ENCODE measurements around the gene TSPAN6.

Gene TSPAN6

GRCh38 chrX:100636321-100636991, at the start of gene TSPAN6:
TSPAN6 (minus strand) TSS chrX:100636806; CDS start chrX:100636694, 112 bp downstream.
- DNase-seq (ENCODE audit: low read depth), result no peak
- no peak within 1 kb of the TSS for H3K4me3 ChIP-seq (ENCODE audit: low read depth, low read length)
- peak; percentile 26 for TF ChIP-seq CTCF (IDR thresholded peaks at IDR 0.05; ENCODE audit: low read depth, low read length, missing control alignments)

- no peak overlapping the region for H3K4me3 ChIP-seq (ENCODE audit: low read depth, low read length)
- DNase-seq (ENCODE audit: low read depth), result no peak
- no peak for TF ChIP-seq CTCF (IDR thresholded peaks at IDR 0.05; ENCODE audit: low read depth, low read length, missing control alignments)
Observed at GRCh38 chrX:100685997-100686305, 49.3 kb upstream of the TSPAN6 start.

DNA sequence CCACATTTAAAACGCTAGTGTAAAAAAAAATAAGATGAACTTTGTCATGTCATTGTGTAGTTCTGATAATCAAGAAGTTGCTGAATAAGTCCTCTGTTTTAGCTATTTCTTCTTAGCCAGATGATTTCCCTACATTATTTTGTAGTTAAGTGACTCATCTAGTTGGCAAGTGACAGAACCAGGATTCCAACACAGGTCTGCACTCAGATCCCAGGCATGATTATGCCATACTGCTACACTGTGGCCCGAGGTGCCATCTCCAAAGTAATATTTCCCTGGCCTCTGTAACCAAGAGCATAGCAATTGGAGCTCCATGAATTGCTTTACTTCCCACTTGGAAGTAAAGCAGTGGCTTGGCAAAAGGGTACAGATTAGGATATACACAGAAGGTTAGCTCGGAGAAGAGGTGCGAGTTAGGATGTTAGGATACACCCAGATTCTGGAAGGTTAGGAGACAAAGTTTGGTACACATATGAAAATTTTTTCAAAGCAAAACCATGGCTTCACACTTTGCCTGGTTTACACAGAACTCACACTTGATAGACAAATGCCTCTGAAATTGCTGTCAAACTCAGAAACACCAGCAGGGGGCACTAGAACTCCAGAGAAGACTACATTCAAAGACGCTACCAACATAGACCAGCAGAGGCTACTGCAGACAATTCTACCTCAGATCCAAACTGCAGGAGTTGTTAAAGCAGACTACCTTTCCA, 48.8 kb upstream of the TSPAN6 start:
- DNase-seq (ENCODE audit: low read depth), result peak; percentile 57
- TF ChIP-seq CTCF (IDR thresholded peaks at IDR 0.05; ENCODE audit: low read depth, low read length, missing control alignments), result peak; percentile 73
- no peak overlapping the region for H3K4me3 ChIP-seq (ENCODE audit: low read depth, low read length)

GRCh38 chrX:100682939-100683338, 46.3 kb upstream of the TSPAN6 start:
- no peak overlapping the region for H3K4me3 ChIP-seq (ENCODE audit: low read depth, low read length)
- TF ChIP-seq CTCF (IDR thresholded peaks at IDR 0.05; ENCODE audit: low read depth, low read length, missing control alignments), result no peak
- no peak for DNase-seq (ENCODE audit: low read depth)

DNA sequence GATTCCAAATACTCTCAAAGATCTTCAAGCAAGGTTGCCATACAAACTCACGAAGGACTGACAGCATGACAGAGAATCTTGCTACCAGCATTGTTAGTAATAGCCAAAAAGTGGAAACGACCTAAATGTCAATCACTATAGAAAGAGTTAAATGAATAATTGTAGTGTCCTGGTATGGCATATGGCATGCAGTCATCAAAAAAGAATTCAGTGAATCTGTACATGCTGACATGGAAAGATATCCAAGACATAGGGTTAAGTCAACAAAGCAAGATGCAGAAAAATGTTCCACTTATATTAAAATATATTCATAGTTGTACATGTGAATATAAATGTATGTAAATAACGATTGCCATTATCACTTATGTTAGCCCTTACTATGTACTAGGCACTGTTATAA, 45.0 kb upstream of the TSPAN6 start:
- no peak for DNase-seq (ENCODE audit: low read depth)
- TF ChIP-seq CTCF (IDR thresholded peaks at IDR 0.05; ENCODE audit: low read depth, low read length, missing control alignments), result no peak
- H3K4me3 ChIP-seq (ENCODE audit: low read depth, low read length), result no peak overlapping the region

DNA sequence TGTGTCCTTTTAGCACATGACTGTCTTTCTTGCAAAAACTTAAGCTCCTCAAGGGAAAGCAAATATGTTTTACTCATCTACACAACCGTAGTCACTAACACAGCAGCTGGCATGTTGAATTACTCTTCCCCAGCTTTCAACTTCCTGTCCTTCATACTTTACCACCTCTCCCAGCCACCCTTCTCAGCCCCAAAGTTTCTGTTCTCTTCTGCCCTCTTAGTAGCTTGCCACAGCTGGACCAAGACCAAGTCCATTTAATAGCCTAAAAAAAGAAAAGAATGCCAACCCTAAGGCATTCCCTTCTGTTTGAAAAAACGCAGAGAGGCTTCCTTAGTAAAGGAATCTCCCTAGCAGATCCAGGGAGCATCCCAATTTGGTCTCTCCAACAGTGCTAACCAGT, 44.1 kb upstream of the TSPAN6 start:
- DNase-seq (ENCODE audit: low read depth), result no peak
- no peak overlapping the region for H3K4me3 ChIP-seq (ENCODE audit: low read depth, low read length)
- no peak for TF ChIP-seq CTCF (IDR thresholded peaks at IDR 0.05; ENCODE audit: low read depth, low read length, missing control alignments)
